ENCODE data around the gene POLR2F.

- TF ChIP-seq ZNF274 (IDR thresholded peaks at IDR 0.05; ENCODE audit: low read length) = no peak
- no peak for TF ChIP-seq ZNF274 (tag by site-specific recombination; IDR thresholded peaks at IDR 0.05; ENCODE audit: borderline replicate concordance)
- TF ChIP-seq ZNF148 (tag by site-specific recombination; IDR thresholded peaks at IDR 0.05; ENCODE audit: borderline replicate concordance) = no peak
- no peak for TF ChIP-seq ATF2 (tag by site-specific recombination; IDR thresholded peaks at IDR 0.05; ENCODE audit: low read depth)
- no peak for TF ChIP-seq PATZ1 (tag by site-specific recombination; IDR thresholded peaks at IDR 0.05)
Measured at GRCh38 chr22:37998543-37998942, 45.0 kb downstream of the POLR2F start.
